Right lobe of liver (tissue), 6 donors: ENCODE results near the gene VAV2. TPM values are rescaled to one million over a fixed set of nuclear protein-coding genes. Genes with fewer than 3 reads are reported as not detected.

Experiments
- ATAC-seq, 4 donors: fragments of 200-7000 bp; cut with Tn5 transposase; one replicate each; pipeline ENCODE4 v1.9.1; 2020; ENCODE audit warnings: mild to moderate bottlenecking in 4 of 4, moderate library complexity in 4 of 4
- DNase-seq, 3 donors: peaks; one replicate each; pipeline ENCODE4 v3.0.0-alpha.2; 2020
- H3K27ac ChIP-seq, 3 donors: fragments of 200-600 bp; one replicate each; pipeline ENCODE4 v1.8.0; 2022
- H3K27me3 ChIP-seq, 2 donors: fragments of 200-600 bp; one replicate each; pipeline ENCODE4 v1.8.0; 2022
- H3K36me3 ChIP-seq, 4 donors: fragments of 200-600 bp; sonication (generic) in 1 of 4; one replicate each; pipeline versions ENCODE4 v1.5.1 to v1.8.0; 2017 to 2022; ENCODE audit warnings: control low read depth in 1 of 4
- H3K4me1 ChIP-seq, 4 donors: fragments of 200-600 bp; sonication (generic) in 1 of 4; one replicate each; pipeline versions ENCODE4 v1.5.1 to v1.8.0; 2017 to 2022; ENCODE audit warnings: control low read depth in 1 of 4
- H3K4me3 ChIP-seq, 3 donors: fragments of 200-600 bp; one replicate each; pipeline ENCODE4 v1.8.0; 2022
- H3K9me3 ChIP-seq, 4 donors: fragments of 200-600 bp; sonication (generic) in 1 of 4; one replicate each; pipeline versions ENCODE4 v1.5.1 to v1.8.0; 2017 to 2022; ENCODE audit warnings: control low read depth in 1 of 4
- CTCF ChIP-seq, 4 donors: fragments of 200-600 bp in 3 of 4; fragments of 450-650 bp in 1 of 4; IDR thresholded peaks; one replicate each; pipeline versions ENCODE4 v1.5.1 to v1.8.0; 2016 to 2022; ENCODE audit warnings: antibody characterized with exemption in 4 of 4, mild to moderate bottlenecking in 2 of 4
- POLR2A ChIP-seq: fragments of 450-650 bp; IDR thresholded peaks from one replicate; pipeline ENCODE4 v1.6.1; 2017; ENCODE audit warnings: antibody characterized with exemption, mild to moderate bottlenecking
- WGBS: methylation state at CpG from one replicate; pipeline ENCODE4 v1.1.6; 2018; ENCODE audit warnings: low coverage, low lambda C conversion rate; ENCODE audit not compliant: insufficient coverage; ENCODE audit errors: missing lambda C conversion rate; 5-methylcytosine and 5-hydroxymethylcytosine counted together
- intact Hi-C, 2 donors: fragments of 100-400 bp; cut with DNase I; formaldehyde crosslinking; loops; one replicate each; pipeline versions ENCODE4 v1.11.2 to v1.14.1; 2022
- total RNA-seq, 6 experiments: library from RNA; depleted of rRNA in 2 of 6; stranded (reverse); fragments of >200 nt in 2 of 6; fragmentation: NEBNext Ultra II Directional in 3 of 6; extraction: Animal tissue kit (Norgen Biotek cat#: 25700) in 3 of 6; gene quantifications; one replicate each; pipeline versions ENCODE4 v1.1.0 to v1.2.4, GENCODE V29; 2016 to 2023
- donor health status: DM: no; HTN: yes; CAD: no.
- donor health status: DM: no; HTN: no; CAD: no.
- donor health status: DM: no; HTN: no; CAD: no.
- donor health status: DM: no; HTN: yes; CAD: no.
- donor health status: DM: no; HTN: yes; CAD: no.

The VAV2 gene
- total RNA-seq, 6 experiments from 2014 or later, result 30.1 to 44.3 (median 34.9) TPM

DNA sequence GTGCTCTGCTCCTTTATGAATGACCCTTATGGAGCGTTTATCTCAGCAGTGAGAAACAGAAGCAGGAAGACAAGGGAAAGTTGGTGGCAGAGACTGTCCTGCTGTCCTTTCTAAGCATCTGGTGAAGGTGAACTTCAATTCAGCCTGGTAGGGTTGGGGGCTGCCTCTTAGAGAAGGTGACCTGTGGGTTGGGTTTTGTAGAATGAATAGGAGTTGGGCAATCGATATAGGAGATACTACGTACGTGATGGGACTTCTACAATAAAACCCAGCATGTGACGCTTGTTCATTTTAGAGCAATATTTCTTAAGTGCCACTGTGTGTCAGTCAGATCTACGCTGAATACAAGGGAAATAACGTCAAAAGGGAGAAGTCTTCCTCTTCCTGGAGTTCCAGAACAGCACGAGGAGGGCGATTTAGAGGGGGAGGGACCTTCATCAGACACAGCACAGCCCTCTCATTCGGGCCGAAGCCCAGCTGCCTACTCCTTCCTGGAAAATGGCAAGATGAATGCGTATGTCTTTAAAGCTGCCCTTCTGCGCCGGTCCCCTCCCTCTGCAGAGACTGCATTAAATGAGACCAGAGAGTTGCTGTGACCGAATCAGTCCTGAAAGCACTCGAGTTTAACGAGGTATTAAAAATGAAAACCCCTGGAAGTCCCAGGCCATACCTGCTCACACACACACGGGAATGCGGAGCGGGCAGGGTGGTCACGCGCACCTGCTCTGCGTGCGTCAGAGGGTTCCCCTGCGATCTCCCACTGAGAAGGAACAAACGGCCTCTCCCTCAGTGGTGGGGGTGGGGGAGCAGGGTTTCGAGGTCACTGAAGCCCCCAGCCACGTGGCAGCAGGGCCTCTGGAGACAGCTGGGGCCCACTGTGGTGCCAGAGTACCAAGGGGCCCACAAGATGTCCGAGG, 168.7 kb downstream of the VAV2 start:
- peaks cover 0 to 5% (median 0%) of the 10 kb centered on the region in 4 donors for H3K36me3 ChIP-seq
- peak; percentile 42 to 56 (median 52) for ATAC-seq
- no peak for TF ChIP-seq POLR2A
- DNase-seq, result no peak
- no peaks in the 10 kb centered on the region for H3K27me3 ChIP-seq
- no peaks in the 10 kb centered on the region for H3K4me1 ChIP-seq
- H3K9me3 ChIP-seq, result no peaks in the 10 kb centered on the region
- no peak overlapping the region for H3K4me3 ChIP-seq
- 65% methylated on average over 17 of the region's 29 CpGs for WGBS
- intact Hi-C loops, result no loop called here
- H3K27ac ChIP-seq, result no peak overlapping the region

DNA sequence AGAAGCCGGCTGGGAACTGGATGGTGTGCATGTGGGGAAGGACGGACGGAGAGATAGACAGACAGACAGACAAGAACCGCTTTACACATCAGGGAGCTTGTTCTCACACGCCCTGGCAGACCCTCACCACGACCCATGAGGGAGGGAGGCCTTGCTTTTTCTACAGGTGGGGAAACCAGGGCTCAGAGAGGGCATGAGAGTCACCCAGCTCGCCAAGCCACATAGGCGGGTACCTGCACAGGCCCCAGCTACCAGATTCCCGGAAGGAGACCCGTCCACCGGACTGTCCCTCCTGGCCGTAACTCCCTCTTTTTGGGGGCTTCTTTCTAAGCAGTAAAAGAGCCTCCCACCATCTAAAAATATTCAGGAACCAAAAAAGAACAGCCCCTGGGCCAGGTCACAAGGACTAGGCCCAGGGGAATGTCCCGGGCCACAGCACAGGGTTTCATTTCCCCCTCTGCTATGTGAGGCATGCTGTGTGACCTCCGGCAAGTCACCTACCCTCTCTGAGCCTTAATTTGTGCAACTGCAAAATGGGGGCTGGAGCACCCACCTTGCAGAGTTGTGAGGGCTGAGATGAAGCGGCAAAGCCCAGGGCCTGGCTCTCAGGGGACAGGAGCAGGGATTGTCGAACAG, 169.6 kb downstream of the VAV2 start:
- Histone ChIP-seq H3K4me3 (no peak overlapping the region), H3K27ac (no peak overlapping the region), H3K36me3 (peaks cover 0 to 5% (median under 1%) of the 10 kb centered on the region in 4 donors), H3K4me1 (no peaks in the 10 kb centered on the region), H3K9me3 (no peaks in the 10 kb centered on the region), H3K27me3 (no peaks in the 10 kb centered on the region)
- intact Hi-C loops, result no loop called here
- ATAC-seq (peak in 1 of 4 donors; percentile 13), DNase-seq (no peak)
- no peak for TF ChIP-seq CTCF (IDR thresholded peaks at IDR 0.05)
- no peak for TF ChIP-seq POLR2A
- WGBS, result 96% methylated on average over 4 of the region's 16 CpGs

DNA sequence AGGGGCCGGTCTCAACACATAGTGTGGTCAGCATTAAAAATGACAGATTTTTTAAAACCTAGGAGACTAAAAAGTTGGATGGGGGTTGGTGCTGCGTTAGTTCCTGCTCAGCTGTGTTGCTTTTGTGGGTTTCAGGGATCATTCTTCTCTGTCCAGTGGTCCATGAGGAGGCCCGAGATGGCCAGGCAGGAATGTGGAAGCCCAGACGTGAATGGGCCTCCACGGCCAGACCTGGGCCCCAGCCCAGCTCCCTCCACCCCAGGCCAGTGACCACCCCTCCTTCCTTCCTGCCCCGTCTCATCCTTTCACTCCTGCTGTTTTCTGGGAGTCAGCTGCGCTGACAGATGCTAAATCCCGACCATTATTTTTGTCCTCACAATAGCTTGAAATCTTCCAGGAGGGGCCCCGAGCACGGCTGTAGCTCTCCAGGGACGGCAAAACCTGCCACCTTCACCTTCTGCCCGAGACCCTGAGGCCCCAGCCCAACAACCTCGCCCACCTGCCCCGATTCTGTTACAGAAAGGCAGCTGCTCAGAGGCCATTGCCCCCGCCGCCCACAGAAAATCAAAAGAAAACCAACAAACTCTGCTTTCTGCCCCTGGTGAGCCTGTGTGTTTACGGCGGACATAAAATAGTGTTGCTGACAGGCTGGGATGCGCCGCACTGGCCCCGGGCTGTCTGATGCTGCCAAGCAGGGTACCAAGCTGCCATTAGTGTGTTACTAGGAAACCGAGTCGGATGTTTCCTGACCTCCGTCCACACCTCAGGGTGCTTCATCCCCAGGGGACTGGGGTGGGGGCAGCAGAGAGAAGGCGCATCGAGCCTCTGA, 170.3 kb downstream of the VAV2 start:
- no peaks in the 10 kb centered on the region for H3K9me3 ChIP-seq
- no peak overlapping the region for H3K27ac ChIP-seq
- intact Hi-C loops, result no loop called here
- no peak for ATAC-seq
- no peak overlapping the region for H3K4me3 ChIP-seq
- WGBS, result 83% methylated on average over 15 of the region's 26 CpGs
- DNase-seq, result no peak
- peaks cover 0 to 5% (median 1%) of the 10 kb centered on the region in 4 donors for H3K36me3 ChIP-seq
- TF ChIP-seq CTCF (IDR thresholded peaks at IDR 0.05), result no peak
- TF ChIP-seq POLR2A, result no peak
- H3K4me1 ChIP-seq, result no peaks in the 10 kb centered on the region
- no peaks in the 10 kb centered on the region for H3K27me3 ChIP-seq

GRCh38 chr9:133819923-133820322, 172.2 kb downstream of the VAV2 start:
- ATAC-seq (no peak), DNase-seq (no peak)
- 81% methylated on average over 4 of the region's 5 CpGs for WGBS
- no peaks in the 10 kb centered on the region for H3K4me1 ChIP-seq
- no peak overlapping the region for H3K27ac ChIP-seq
- TF ChIP-seq CTCF (IDR thresholded peaks at IDR 0.05) (no peak), POLR2A (no peak)
- H3K27me3 ChIP-seq, result no peaks in the 10 kb centered on the region
- peaks cover 0 to 5% (median 1%) of the 10 kb centered on the region in 4 donors for H3K36me3 ChIP-seq
- intact Hi-C loops, result no loop called here
- H3K9me3 ChIP-seq, result no peaks in the 10 kb centered on the region
- H3K4me3 ChIP-seq, result no peak overlapping the region
